ENCODE measurements around the gene TNFRSF8. TPM values are rescaled to one million over a fixed set of nuclear protein-coding genes. Genes with fewer than 3 reads are reported as not detected.

The TNFRSF8 gene
- total RNA-seq, 1 experiment from 2014 or later: 0.13 TPM

GRCh38 chr1:12090326-12090725, 27.2 kb downstream of the TNFRSF8 start:
- H3K4me3 ChIP-seq (ENCODE audit: low read depth in 2 of 2, low read length in 2 of 2): no peak overlapping the region
- CTCF ChIA-PET: no interaction called here
- ATAC-seq: no peak
- in situ Hi-C loops (cut with HindIII; ENCODE audit: low pct_unique_long_range_greater_than_20kb, low sequenced_read_pairs): no loop called here
- TF ChIP-seq TCF7L2 (IDR thresholded peaks at IDR 0.05; ENCODE audit: low read depth, low read length) (no peak), SIN3A (IDR thresholded peaks at IDR 0.05; ENCODE audit: borderline replicate concordance, insufficient read depth, low read depth, low read length) (no peak), POLR2AphosphoS5 (IDR thresholded peaks at IDR 0.05; ENCODE audit: low read depth, low read length) (no peak), CTCF (IDR thresholded peaks at IDR 0.05) (no peak), REST (IDR thresholded peaks at IDR 0.05; ENCODE audit: insufficient read depth in 1 of 2, low read depth in 2 of 2, low read length in 1 of 2) (no peak)
- no peaks in the 10 kb centered on the region for H3K27me3 ChIP-seq (ENCODE audit: control insufficient read depth, insufficient read depth, low read length)
- intact Hi-C loops (cut with micrococcal nuclease; ENCODE audit: unreplicated experiment): no loop called here
- no peak for DNase-seq (ENCODE audit: low read depth, low spot score)
- H3K27ac ChIP-seq (ENCODE audit: low read length): no peak overlapping the region
- H3K4me1 ChIP-seq (ENCODE audit: control insufficient read depth, insufficient read depth, low read length): no peaks in the 10 kb centered on the region
- no peaks in the 10 kb centered on the region for H3K36me3 ChIP-seq (ENCODE audit: control insufficient read depth, insufficient read depth, low read length)
- BruUV-seq (replicated peaks): no TSS peak
- no peaks in the 10 kb centered on the region for H3K9me3 ChIP-seq (ENCODE audit: control insufficient read depth, insufficient read depth, low read depth, low read length)
- POLR2A ChIA-PET: no interaction called here

- no peak for ATAC-seq
- H3K4me1 ChIP-seq (ENCODE audit: control insufficient read depth, insufficient read depth, low read length): no peaks in the 10 kb centered on the region
- TF ChIP-seq SIN3A (IDR thresholded peaks at IDR 0.05; ENCODE audit: borderline replicate concordance, insufficient read depth, low read depth, low read length) (no peak), POLR2AphosphoS5 (IDR thresholded peaks at IDR 0.05; ENCODE audit: low read depth, low read length) (no peak), TCF7L2 (IDR thresholded peaks at IDR 0.05; ENCODE audit: low read depth, low read length) (no peak), CTCF (IDR thresholded peaks at IDR 0.05) (no peak), REST (IDR thresholded peaks at IDR 0.05; ENCODE audit: insufficient read depth in 1 of 2, low read depth in 2 of 2, low read length in 1 of 2) (no peak)
- no peaks in the 10 kb centered on the region for H3K36me3 ChIP-seq (ENCODE audit: control insufficient read depth, insufficient read depth, low read length)
- BruUV-seq (replicated peaks): no TSS peak
- POLR2A ChIA-PET: no interaction called here
- CTCF ChIA-PET: no interaction called here
- H3K4me3 ChIP-seq (ENCODE audit: low read depth in 2 of 2, low read length in 2 of 2): no peak overlapping the region
- no peak overlapping the region for H3K27ac ChIP-seq (ENCODE audit: low read length)
- in situ Hi-C loops (cut with HindIII; ENCODE audit: low pct_unique_long_range_greater_than_20kb, low sequenced_read_pairs) (no loop called here), intact Hi-C loops (cut with micrococcal nuclease; ENCODE audit: unreplicated experiment) (no loop called here)
- DNase-seq (ENCODE audit: low read depth, low spot score): no peak
- H3K9me3 ChIP-seq (ENCODE audit: control insufficient read depth, insufficient read depth, low read depth, low read length): no peaks in the 10 kb centered on the region
- H3K27me3 ChIP-seq (ENCODE audit: control insufficient read depth, insufficient read depth, low read length): no peaks in the 10 kb centered on the region
Measured at GRCh38 chr1:12091191-12091590, 28.1 kb downstream of the TNFRSF8 start.

Measured in Panc1 (cell line).